Neuronal stem cell (in vitro differentiated cells): ENCODE data around the gene RAB12.

Source experiments
- DNase-seq: peaks from one replicate; pipeline ENCODE4 v3.0.0-alpha.2; 2013; ENCODE audit warnings: low spot score
- H2AFZ ChIP-seq: one replicate; pipeline ENCODE4 v1.6.1; 2013; ENCODE audit warnings: mild to moderate bottlenecking, low read length, inconsistent platforms
- H2AK5ac ChIP-seq: 2 replicates; pipeline ENCODE4 v1.6.1; 2013; ENCODE audit warnings: low read depth, mild to moderate bottlenecking, inconsistent platforms, low read length, moderate library complexity, mixed read lengths
- H2BK120ac ChIP-seq: 2 replicates; pipeline ENCODE4 v1.6.1; 2013; ENCODE audit warnings: low read depth, mild to moderate bottlenecking, inconsistent platforms, low read length, moderate library complexity, mixed read lengths
- H2BK12ac ChIP-seq: one replicate; pipeline ENCODE4 v1.6.1; 2013; ENCODE audit warnings: low read length, inconsistent platforms
- H2BK15ac ChIP-seq: 2 replicates; pipeline ENCODE4 v1.6.1; 2013; ENCODE audit warnings: mild to moderate bottlenecking, low read length, inconsistent platforms, mixed read lengths
- H2BK5ac ChIP-seq: one replicate; pipeline ENCODE4 v1.6.1; 2013; ENCODE audit warnings: inconsistent platforms, mild to moderate bottlenecking, low read length, moderate library complexity
- H3K14ac ChIP-seq: one replicate; pipeline ENCODE4 v1.6.1; 2013; ENCODE audit warnings: low read length, inconsistent platforms
- H3K18ac ChIP-seq: 2 replicates; pipeline ENCODE4 v1.6.1; 2013; ENCODE audit warnings: low read length, inconsistent platforms
- H3K23ac ChIP-seq: 2 replicates; pipeline ENCODE4 v1.6.1; 2013; ENCODE audit warnings: low read depth, mild to moderate bottlenecking, mixed read lengths, low read length, inconsistent platforms; ENCODE audit not compliant: poor library complexity
- H3K27ac ChIP-seq: replicated peaks from 3 replicates; pipeline ENCODE4 v1.5.1; 2013; ENCODE audit warnings: low read length, inconsistent platforms
- H3K27me3 ChIP-seq, 3 experiments: 2 replicates each; pipeline ENCODE4 v1.6.1; 2013; ENCODE audit warnings: low read length in 3 of 3, mild to moderate bottlenecking in 2 of 3, inconsistent platforms in 1 of 3, low read depth in 1 of 3, mixed read lengths in 1 of 3, moderate library complexity in 1 of 3; ENCODE audit not compliant: control insufficient read depth in 3 of 3, insufficient read depth in 3 of 3
- H3K36me3 ChIP-seq, 2 donors: replicated peaks in 1 of 2; 2 replicates each; pipeline ENCODE4 v1.6.1; 2013; ENCODE audit warnings: low read length in 2 of 2; ENCODE audit not compliant: control insufficient read depth in 2 of 2, insufficient read depth in 2 of 2
- H3K4ac ChIP-seq: 2 replicates; pipeline ENCODE4 v1.6.1; 2013; ENCODE audit warnings: inconsistent platforms, mild to moderate bottlenecking, low read length, moderate library complexity
- H3K4me1 ChIP-seq, 2 donors: 1 replicate in 1 of 2; 2 replicates in 1 of 2; pipeline ENCODE4 v1.6.1; 2013; ENCODE audit warnings: low read length in 2 of 2, low read depth in 1 of 2; ENCODE audit not compliant: control insufficient read depth in 2 of 2, insufficient read depth in 1 of 2
- H3K4me2 ChIP-seq: one replicate; pipeline ENCODE4 v1.6.1; 2013; ENCODE audit warnings: mild to moderate bottlenecking, low read length, inconsistent platforms; ENCODE audit not compliant: insufficient read depth, poor library complexity, severe bottlenecking
- H3K4me3 ChIP-seq, 2 donors: 2 replicates each; pipeline ENCODE4 v1.5.1; 2013; ENCODE audit warnings: low read length in 2 of 2, mild to moderate bottlenecking in 2 of 2, inconsistent platforms in 1 of 2, moderate library complexity in 1 of 2
- H3K79me1 ChIP-seq: one replicate; pipeline ENCODE4 v1.6.1; 2013; ENCODE audit warnings: low read depth, mild to moderate bottlenecking, inconsistent platforms, low read length, moderate library complexity
- H3K9ac ChIP-seq: one replicate; pipeline ENCODE4 v1.6.1; 2013; ENCODE audit warnings: mild to moderate bottlenecking, low read depth, low read length, inconsistent platforms; ENCODE audit not compliant: poor library complexity
- H3K9me3 ChIP-seq, 2 donors: replicated peaks in 1 of 2; 2 replicates each; pipeline versions ENCODE3 to v1.6.1; 2013; ENCODE audit warnings: low read length in 2 of 2, mild to moderate bottlenecking in 2 of 2, inconsistent platforms in 1 of 2, low read depth in 1 of 2, mixed read lengths in 1 of 2, moderate library complexity in 1 of 2; ENCODE audit not compliant: control insufficient read depth in 2 of 2, insufficient read depth in 1 of 2
- H4K8ac ChIP-seq: one replicate; pipeline ENCODE4 v1.6.1; 2013; ENCODE audit warnings: low read depth, mild to moderate bottlenecking, inconsistent platforms, low read length, moderate library complexity
- H4K91ac ChIP-seq: one replicate; pipeline ENCODE4 v1.6.1; 2013; ENCODE audit warnings: low read length, low read depth, mild to moderate bottlenecking, inconsistent platforms; ENCODE audit not compliant: poor library complexity
- WGBS, 2 donors: extraction: QIAGEN DNeasy Blood & Tissue Kit; methylation state at CpG; one replicate each; pipeline ENCODE4 v1.1.7; 2013; ENCODE audit warnings: missing lambda C conversion rate in 2 of 2, mixed read lengths in 1 of 2; ENCODE audit not compliant: insufficient read length in 2 of 2, insufficient replicate concordance in 1 of 2; ENCODE audit errors: extremely low coverage in 2 of 2; 5-methylcytosine and 5-hydroxymethylcytosine counted together

The RAB12 gene

DNA sequence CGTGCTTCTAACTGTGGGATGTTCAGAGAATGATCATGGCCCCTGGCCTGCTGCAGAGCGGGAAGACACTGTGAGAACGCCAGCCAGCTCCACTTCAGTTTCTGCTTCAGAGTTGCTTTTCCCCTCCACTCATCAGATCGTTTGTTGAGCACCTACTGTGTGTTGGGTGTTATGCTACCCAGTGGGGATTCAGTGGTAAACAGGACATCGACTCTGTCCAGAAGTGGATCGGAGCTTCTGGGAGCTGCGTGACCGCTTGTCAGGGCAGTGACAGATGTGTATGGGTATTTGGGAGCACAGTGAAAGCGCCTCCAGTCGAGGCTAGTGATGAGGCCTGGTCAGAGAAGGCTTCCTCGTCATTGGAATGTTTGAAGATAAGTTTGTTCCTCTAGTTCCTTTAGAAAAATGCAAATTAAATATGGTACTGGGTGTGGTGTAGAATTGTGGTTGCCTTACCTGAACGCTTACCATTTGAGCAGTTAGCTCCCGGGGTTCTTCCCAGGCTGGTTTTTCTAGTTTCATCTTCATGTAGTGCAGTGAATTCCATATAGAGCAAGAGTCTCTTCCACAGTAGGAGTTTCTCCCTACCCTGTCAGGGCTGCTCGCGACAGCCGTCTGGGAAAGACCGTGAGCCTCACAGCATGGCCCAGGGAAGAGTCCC, 2.8 kb downstream of the RAB12 start:
- Histone ChIP-seq H2BK120ac (no peak overlapping the region), H3K18ac (no peak overlapping the region), H3K4me2 (no peak overlapping the region), H3K4ac (no peak overlapping the region), H3K23ac (no peak overlapping the region), H3K9ac (no peak overlapping the region), H2AFZ (no peak overlapping the region), H4K91ac (no peak overlapping the region), H2BK5ac (no peak overlapping the region), H3K4me3 (no peak overlapping the region), H3K27me3 (peaks cover 0 to 13% (median 0%) of the 10 kb centered on the region in 3 experiments), H3K14ac (no peak overlapping the region), H2BK15ac (no peak overlapping the region), H3K27ac (no peak overlapping the region), H3K4me1 (peaks cover 7 to 9% of the 10 kb centered on the region in 2 donors), H3K9me3 (no peaks in the 10 kb centered on the region), H3K79me1 (peaks cover 14% of the 10 kb centered on the region), H4K8ac (no peak overlapping the region), H2AK5ac (no peak overlapping the region), H2BK12ac (no peak overlapping the region), H3K36me3 (peaks cover 4 to 31% of the 10 kb centered on the region in 2 donors)
- WGBS, 2 donors = no CpG with 5 or more reads among the region's 17 CpGs
- no peak for DNase-seq

DNA sequence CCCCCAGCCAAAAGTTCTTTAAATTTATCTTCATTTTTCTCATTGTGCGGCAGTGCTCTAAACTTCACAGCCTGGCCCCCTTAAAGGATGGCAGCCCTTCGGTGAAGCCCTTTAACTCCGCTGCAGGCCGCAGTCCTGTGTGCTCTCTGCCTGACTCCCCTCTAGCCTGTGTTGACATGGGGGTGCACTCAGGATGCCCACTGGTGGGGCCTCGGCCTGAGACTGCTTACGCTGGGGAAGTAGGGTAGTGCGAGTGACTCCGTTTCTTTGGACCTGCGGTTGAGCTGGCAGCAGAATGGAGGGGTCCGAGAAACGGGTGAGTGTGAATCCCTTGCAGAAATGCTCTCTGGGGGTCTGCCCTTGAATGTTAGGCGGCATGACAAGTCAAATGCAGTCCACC, 5.6 kb downstream of the RAB12 start:
- no peak for DNase-seq

GRCh38 chr18:8615397-8616027, 6.3 kb downstream of the RAB12 start:
- Histone ChIP-seq H2BK120ac (no peak overlapping the region), H3K14ac (no peak overlapping the region), H3K4me1 (peaks cover 7% of the 10 kb centered on the region in 2 donors), H3K4ac (no peak overlapping the region), H2AK5ac (no peak overlapping the region), H3K4me2 (no peak overlapping the region), H2BK12ac (no peak overlapping the region), H3K27ac (no peak overlapping the region), H3K79me1 (peaks cover 9% of the 10 kb centered on the region), H3K23ac (no peak overlapping the region), H4K91ac (no peak overlapping the region), H3K4me3 (no peak overlapping the region), H4K8ac (no peak overlapping the region), H3K9me3 (no peaks in the 10 kb centered on the region), H3K9ac (no peak overlapping the region), H2AFZ (no peak overlapping the region), H3K27me3 (no peaks in the 10 kb centered on the region), H3K36me3 (peaks cover 4 to 47% of the 10 kb centered on the region in 2 donors), H3K18ac (no peak overlapping the region), H2BK5ac (no peak overlapping the region), H2BK15ac (no peak overlapping the region)
- WGBS, 2 donors = no CpG with 5 or more reads among the region's 4 CpGs
- DNase-seq = no peak

More for the DNA sequence above, 5.6 kb downstream of the RAB12 start:
- Histone ChIP-seq H3K14ac (no peak overlapping the region), H2BK5ac (no peak overlapping the region), H3K9ac (no peak overlapping the region), H2BK15ac (no peak overlapping the region), H4K8ac (no peak overlapping the region), H3K27me3 (no peaks in the 10 kb centered on the region), H2AK5ac (no peak overlapping the region), H3K9me3 (no peaks in the 10 kb centered on the region), H3K4ac (no peak overlapping the region), H3K18ac (no peak overlapping the region), H2AFZ (no peak overlapping the region), H4K91ac (no peak overlapping the region), H3K27ac (no peak overlapping the region), H2BK120ac (no peak overlapping the region), H3K4me2 (no peak overlapping the region), H2BK12ac (no peak overlapping the region), H3K23ac (peak overlapping the region; percentile 46), H3K79me1 (peaks cover 14% of the 10 kb centered on the region), H3K36me3 (peaks cover 4 to 47% of the 10 kb centered on the region in 2 donors), H3K4me3 (no peak overlapping the region), H3K4me1 (peaks cover 7 to 9% of the 10 kb centered on the region in 2 donors)
- WGBS, 2 donors = no CpG with 5 or more reads among the region's 12 CpGs

- Histone ChIP-seq H3K27ac (no peak overlapping the region), H2BK5ac (no peak overlapping the region), H2AFZ (no peak overlapping the region), H2AK5ac (no peak overlapping the region), H3K4me1 (peaks cover 2 to 5% of the 10 kb centered on the region in 2 donors), H3K36me3 (peaks cover 4 to 45% of the 10 kb centered on the region in 2 donors), H3K79me1 (peaks cover 9% of the 10 kb centered on the region), H4K91ac (no peak overlapping the region), H3K9ac (no peak overlapping the region), H3K4ac (no peak overlapping the region), H3K9me3 (no peaks in the 10 kb centered on the region), H4K8ac (no peak overlapping the region), H3K27me3 (no peaks in the 10 kb centered on the region), H3K4me2 (no peak overlapping the region), H2BK120ac (no peak overlapping the region), H3K14ac (no peak overlapping the region), H3K18ac (no peak overlapping the region), H3K4me3 (no peak overlapping the region), H2BK12ac (no peak overlapping the region), H3K23ac (no peak overlapping the region), H2BK15ac (no peak overlapping the region)
- DNase-seq = no peak
- no CpG with 5 or more reads among the region's 4 CpGs for WGBS, 2 donors
Observed at GRCh38 chr18:8616028-8616401, 6.8 kb downstream of the RAB12 start.
